ENCODE measurements around the gene CUX1.

CUX1 gene

DNA sequence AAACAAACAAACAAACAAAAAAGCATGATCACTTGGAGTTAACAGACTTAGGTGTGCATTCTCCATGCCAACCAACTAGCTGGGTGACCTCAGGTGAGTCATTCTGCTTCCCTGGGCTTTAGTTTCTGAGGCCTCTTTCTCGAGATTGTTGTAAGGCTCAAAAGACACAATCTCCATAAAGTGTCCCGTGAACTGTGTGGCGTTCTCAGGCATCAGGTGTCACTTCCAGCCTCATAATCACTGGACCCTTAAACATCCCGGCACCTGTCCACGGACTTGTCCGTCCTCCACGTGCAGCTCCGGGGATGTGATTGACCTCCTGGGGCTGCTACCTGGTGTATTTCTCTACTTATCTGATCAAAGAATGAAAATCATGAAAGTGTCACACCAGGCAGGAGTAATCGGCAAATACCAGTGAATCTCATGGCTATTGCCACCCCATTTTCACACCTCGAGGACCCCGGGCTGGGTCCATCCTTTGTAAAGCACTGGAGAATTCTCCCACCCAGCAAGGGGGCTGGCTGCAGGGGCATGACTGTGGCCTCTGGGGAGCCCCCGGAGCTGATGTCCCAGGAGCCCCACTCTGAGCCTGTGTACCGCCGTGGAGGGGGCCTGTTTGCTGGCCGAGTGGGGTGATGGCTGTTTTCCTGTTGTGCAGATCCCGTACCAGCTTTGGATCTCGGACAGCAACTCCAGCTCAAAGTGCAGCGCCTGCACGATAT, 279.4 kb downstream of the CUX1 start:
- no peak for ATAC-seq
- TF ChIP-seq ZC3H10 (CRISPR knock-in tag; IDR thresholded peaks at IDR 0.05) = no peak
- TF ChIP-seq CSDC2 (CRISPR knock-in tag; IDR thresholded peaks at IDR 0.05) = no peak
- TF ChIP-seq ZNF565 (CRISPR knock-in tag; conservative IDR thresholded peaks at IDR 0.05; ENCODE audit: low read depth) = no peak
- TF ChIP-seq ESRRG (CRISPR knock-in tag; IDR thresholded peaks at IDR 0.05) = no peak
- TF ChIP-seq, protein P1, sequence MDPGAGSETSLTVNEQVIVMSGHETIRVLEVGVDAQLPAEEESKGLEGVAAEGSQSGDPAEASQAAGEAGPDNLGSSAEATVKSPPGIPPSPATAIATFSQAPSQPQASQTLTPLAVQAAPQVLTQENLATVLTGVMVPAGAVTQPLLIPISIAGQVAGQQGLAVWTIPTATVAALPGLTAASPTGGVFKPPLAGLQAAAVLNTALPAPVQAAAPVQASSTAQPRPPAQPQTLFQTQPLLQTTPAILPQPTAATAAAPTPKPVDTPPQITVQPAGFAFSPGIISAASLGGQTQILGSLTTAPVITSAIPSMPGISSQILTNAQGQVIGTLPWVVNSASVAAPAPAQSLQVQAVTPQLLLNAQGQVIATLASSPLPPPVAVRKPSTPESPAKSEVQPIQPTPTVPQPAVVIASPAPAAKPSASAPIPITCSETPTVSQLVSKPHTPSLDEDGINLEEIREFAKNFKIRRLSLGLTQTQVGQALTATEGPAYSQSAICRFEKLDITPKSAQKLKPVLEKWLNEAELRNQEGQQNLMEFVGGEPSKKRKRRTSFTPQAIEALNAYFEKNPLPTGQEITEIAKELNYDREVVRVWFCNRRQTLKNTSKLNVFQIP (CRISPR knock-in tag; IDR thresholded peaks at IDR 0.05; ENCODE audit: borderline replicate concordance, low read depth) = no peak
- no peak for TF ChIP-seq OSR1 (CRISPR knock-in tag; IDR thresholded peaks at IDR 0.05)
- TF ChIP-seq, protein P2, sequence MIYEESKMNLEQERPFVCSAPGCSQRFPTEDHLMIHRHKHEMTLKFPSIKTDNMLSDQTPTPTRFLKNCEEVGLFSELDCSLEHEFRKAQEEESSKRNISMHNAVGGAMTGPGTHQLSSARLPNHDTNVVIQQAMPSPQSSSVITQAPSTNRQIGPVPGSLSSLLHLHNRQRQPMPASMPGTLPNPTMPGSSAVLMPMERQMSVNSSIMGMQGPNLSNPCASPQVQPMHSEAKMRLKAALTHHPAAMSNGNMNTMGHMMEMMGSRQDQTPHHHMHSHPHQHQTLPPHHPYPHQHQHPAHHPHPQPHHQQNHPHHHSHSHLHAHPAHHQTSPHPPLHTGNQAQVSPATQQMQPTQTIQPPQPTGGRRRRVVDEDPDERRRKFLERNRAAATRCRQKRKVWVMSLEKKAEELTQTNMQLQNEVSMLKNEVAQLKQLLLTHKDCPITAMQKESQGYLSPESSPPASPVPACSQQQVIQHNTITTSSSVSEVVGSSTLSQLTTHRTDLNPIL (CRISPR knock-in tag; IDR thresholded peaks at IDR 0.05; ENCODE audit: low read depth) = no peak
- TF ChIP-seq, protein P3, sequence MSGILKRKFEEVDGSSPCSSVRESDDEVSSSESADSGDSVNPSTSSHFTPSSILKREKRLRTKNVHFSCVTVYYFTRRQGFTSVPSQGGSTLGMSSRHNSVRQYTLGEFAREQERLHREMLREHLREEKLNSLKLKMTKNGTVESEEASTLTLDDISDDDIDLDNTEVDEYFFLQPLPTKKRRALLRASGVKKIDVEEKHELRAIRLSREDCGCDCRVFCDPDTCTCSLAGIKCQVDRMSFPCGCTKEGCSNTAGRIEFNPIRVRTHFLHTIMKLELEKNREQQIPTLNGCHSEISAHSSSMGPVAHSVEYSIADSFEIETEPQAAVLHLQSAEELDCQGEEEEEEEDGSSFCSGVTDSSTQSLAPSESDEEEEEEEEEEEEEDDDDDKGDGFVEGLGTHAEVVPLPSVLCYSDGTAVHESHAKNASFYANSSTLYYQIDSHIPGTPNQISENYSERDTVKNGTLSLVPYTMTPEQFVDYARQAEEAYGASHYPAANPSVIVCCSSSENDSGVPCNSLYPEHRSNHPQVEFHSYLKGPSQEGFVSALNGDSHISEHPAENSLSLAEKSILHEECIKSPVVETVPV (CRISPR knock-in tag; IDR thresholded peaks at IDR 0.05) = no peak
- TF ChIP-seq ZFP30 (CRISPR knock-in tag; IDR thresholded peaks at IDR 0.05) = no peak
- no peak for TF ChIP-seq TCF4 (CRISPR knock-in tag; IDR thresholded peaks at IDR 0.05; ENCODE audit: borderline replicate concordance)
- no peak for TF ChIP-seq GLIS3 (CRISPR knock-in tag; IDR thresholded peaks at IDR 0.05)

DNA sequence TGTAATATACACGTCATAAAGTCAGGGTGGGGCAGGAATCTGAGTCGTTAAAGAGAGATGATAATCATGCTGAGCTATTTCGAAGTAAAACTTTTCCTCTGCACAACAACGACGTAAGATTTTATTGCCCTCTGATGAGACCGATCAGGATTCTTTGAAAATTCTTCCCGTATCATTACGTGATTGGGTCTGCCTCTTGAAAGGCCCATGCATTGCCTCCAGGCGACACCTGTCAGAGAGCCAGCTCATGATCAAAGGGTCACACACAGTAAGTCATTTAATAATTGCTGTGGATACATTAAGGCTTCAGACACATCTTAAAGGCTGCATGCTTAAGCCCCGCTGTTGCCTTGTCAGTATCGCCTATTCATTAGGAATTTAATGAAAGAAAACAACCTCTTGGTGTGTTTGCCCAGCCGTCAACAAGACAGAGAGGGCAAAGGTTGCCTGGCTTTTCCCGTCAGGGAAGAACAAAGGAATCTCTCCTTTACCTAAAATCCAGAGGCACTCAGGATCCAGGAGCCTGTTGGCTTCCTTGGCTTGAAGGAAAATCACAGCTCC, 280.3 kb downstream of the CUX1 start:
- ATAC-seq = no peak
- no peak for TF ChIP-seq TOX (CRISPR knock-in tag; IDR thresholded peaks at IDR 0.05; ENCODE audit: borderline replicate concordance)
- no peak for TF ChIP-seq BACH2 (CRISPR knock-in tag; IDR thresholded peaks at IDR 0.05; ENCODE audit: borderline replicate concordance)
- TF ChIP-seq, protein P2 (CRISPR knock-in tag; IDR thresholded peaks at IDR 0.05; ENCODE audit: low read depth) = no peak
- TF ChIP-seq, protein P3 (CRISPR knock-in tag; IDR thresholded peaks at IDR 0.05) = no peak
- TF ChIP-seq ARNTL (CRISPR knock-in tag; IDR thresholded peaks at IDR 0.05; ENCODE audit: borderline replicate concordance, low read depth) = no peak
- TF ChIP-seq, protein P4, sequence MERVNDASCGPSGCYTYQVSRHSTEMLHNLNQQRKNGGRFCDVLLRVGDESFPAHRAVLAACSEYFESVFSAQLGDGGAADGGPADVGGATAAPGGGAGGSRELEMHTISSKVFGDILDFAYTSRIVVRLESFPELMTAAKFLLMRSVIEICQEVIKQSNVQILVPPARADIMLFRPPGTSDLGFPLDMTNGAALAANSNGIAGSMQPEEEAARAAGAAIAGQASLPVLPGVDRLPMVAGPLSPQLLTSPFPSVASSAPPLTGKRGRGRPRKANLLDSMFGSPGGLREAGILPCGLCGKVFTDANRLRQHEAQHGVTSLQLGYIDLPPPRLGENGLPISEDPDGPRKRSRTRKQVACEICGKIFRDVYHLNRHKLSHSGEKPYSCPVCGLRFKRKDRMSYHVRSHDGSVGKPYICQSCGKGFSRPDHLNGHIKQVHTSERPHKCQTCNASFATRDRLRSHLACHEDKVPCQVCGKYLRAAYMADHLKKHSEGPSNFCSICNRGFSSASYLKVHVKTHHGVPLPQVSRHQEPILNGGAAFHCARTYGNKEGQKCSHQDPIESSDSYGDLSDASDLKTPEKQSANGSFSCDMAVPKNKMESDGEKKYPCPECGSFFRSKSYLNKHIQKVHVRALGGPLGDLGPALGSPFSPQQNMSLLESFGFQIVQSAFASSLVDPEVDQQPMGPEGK (CRISPR knock-in tag; IDR thresholded peaks at IDR 0.05; ENCODE audit: borderline replicate concordance) = no peak
- no peak for TF ChIP-seq ZC3H10 (CRISPR knock-in tag; IDR thresholded peaks at IDR 0.05)
- no peak for TF ChIP-seq CSDC2 (CRISPR knock-in tag; IDR thresholded peaks at IDR 0.05)
- TF ChIP-seq SNAI2 (CRISPR knock-in tag; IDR thresholded peaks at IDR 0.05) = no peak
- TF ChIP-seq ZNF8 (CRISPR knock-in tag; IDR thresholded peaks at IDR 0.05) = no peak
- TF ChIP-seq OSR1 (CRISPR knock-in tag; IDR thresholded peaks at IDR 0.05) = no peak
- no peak for TF ChIP-seq TCF4 (CRISPR knock-in tag; IDR thresholded peaks at IDR 0.05; ENCODE audit: borderline replicate concordance)
- TF ChIP-seq ZNF70 (CRISPR knock-in tag; IDR thresholded peaks at IDR 0.05) = no peak
- no peak for TF ChIP-seq ZFP3 (CRISPR knock-in tag; IDR thresholded peaks at IDR 0.05)
- TF ChIP-seq, protein P1 (CRISPR knock-in tag; IDR thresholded peaks at IDR 0.05; ENCODE audit: borderline replicate concordance, low read depth) = no peak
- no peak for TF ChIP-seq ZNF565 (CRISPR knock-in tag; conservative IDR thresholded peaks at IDR 0.05; ENCODE audit: low read depth)
- TF ChIP-seq ESRRG (CRISPR knock-in tag; IDR thresholded peaks at IDR 0.05) = no peak
- no peak for TF ChIP-seq PPARA (CRISPR knock-in tag; IDR thresholded peaks at IDR 0.05; ENCODE audit: borderline replicate concordance)

All from SK-N-SH treated with all-trans-retinoic acid at 6 μM for 48 hours (cell line).